AG09309 (cell line): ENCODE results near the gene EFNB1.

ENCODE experiments used
- DNase-seq: peaks from one replicate; pipeline ENCODE4 v3.0.0-alpha.2; 2010; ENCODE audit warnings: low read depth
- H3K4me3 ChIP-seq: 2 replicates; pipeline ENCODE4 v1.5.1; 2011; ENCODE audit warnings: mild to moderate bottlenecking, low read depth, low read length, moderate library complexity; ENCODE audit not compliant: control insufficient read depth
- TF ChIP-seq, protein P1 (sequence below): IDR thresholded peaks from 2 replicates; pipeline ENCODE4 v1.5.1; 2011; ENCODE audit warnings: mild to moderate bottlenecking, low read depth, low read length, inconsistent platforms; ENCODE audit not compliant: insufficient read depth, control insufficient read depth; ENCODE audit errors: missing control alignments

The EFNB1 gene

DNA sequence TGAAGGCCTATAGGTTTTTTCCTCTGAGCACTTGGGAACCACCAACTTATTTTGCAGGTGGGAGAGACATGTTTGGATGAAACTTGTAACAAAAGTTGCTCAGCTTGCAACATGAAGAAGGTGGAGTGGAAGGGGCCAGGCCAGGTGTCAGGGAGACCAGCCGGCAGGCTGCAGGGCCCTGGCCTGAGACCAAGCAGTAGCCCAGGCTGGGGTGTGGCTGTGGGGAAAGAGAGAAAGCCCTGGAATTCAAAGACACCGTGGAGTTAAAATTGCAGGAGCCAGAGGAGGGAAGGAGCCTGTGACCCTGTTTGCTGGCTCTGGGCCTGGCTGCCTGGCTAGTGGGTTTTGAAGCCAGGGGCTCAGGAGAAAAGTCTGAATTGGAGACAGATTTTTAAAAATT is 43.4 kb downstream of the EFNB1 start:
- no peak for DNase-seq
- H3K4me3 ChIP-seq, result no peak overlapping the region
- TF ChIP-seq, protein P1, sequence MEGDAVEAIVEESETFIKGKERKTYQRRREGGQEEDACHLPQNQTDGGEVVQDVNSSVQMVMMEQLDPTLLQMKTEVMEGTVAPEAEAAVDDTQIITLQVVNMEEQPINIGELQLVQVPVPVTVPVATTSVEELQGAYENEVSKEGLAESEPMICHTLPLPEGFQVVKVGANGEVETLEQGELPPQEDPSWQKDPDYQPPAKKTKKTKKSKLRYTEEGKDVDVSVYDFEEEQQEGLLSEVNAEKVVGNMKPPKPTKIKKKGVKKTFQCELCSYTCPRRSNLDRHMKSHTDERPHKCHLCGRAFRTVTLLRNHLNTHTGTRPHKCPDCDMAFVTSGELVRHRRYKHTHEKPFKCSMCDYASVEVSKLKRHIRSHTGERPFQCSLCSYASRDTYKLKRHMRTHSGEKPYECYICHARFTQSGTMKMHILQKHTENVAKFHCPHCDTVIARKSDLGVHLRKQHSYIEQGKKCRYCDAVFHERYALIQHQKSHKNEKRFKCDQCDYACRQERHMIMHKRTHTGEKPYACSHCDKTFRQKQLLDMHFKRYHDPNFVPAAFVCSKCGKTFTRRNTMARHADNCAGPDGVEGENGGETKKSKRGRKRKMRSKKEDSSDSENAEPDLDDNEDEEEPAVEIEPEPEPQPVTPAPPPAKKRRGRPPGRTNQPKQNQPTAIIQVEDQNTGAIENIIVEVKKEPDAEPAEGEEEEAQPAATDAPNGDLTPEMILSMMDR, result no peak

DNA sequence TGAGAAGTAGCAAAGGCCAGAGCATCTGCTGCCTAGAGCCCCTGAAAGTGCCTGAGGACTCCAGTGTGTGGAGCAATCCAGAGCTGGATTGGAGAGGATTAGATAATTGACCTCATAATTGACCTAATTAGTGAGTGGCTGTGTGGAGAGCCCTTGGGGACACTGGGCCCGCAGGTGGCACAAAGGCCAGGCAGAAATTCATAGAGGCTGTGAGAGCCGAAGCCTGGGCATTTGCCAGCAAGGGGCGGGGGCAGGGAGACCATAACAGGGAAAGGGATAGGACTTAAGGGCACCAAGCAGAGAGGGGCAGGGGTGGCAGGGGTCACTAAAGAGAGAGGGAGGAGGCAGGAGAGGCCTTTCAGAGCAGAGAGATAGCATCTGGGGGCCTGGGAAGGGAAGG is 45.3 kb downstream of the EFNB1 start:
- TF ChIP-seq, protein P1, result no peak
- no peak for DNase-seq
- no peak overlapping the region for H3K4me3 ChIP-seq

DNA sequence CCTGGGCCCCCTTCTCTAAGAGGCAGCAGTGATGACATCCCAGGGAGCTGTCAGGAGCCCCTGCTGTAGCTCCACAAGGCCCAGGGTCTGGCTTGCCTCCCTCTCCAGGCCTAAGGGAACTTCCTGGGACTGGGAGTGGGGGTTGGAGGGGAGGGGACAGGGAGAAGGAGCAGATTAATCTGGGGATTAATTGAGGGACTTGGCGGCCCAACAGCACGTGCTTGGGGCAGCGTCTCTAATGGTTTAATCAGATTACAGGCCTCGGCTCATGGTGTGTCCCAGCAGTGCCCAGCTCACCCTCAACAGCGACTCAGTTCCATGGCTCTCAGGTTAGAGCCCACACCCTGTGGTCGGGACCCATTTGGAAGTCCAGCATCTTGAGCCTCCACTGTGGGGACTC is 47.9 kb downstream of the EFNB1 start:
- H3K4me3 ChIP-seq, result no peak overlapping the region
- TF ChIP-seq, protein P1, result no peak
- no peak for DNase-seq

DNA sequence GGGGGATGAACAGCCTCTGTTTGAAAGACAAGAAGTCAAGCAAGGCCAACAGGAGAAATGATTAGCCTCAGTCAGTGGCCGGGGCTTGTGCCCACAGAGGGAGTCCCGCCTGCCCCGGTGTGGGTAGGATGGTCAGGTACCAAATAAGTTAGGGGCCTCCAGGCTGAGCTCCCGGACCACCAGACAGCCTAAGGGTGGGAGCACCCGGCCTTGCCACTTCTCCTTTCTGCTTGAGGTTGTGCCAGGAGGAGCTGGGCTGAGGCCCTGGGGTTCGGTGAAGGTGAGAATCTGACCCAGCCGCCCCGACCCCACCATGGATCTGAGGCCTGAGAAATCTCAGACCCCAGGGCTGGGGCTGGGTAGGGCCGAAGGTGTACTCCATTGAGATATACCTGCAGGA is 48.8 kb downstream of the EFNB1 start:
- no peak for DNase-seq
- TF ChIP-seq, protein P1, result no peak
- H3K4me3 ChIP-seq, result no peak overlapping the region

DNA sequence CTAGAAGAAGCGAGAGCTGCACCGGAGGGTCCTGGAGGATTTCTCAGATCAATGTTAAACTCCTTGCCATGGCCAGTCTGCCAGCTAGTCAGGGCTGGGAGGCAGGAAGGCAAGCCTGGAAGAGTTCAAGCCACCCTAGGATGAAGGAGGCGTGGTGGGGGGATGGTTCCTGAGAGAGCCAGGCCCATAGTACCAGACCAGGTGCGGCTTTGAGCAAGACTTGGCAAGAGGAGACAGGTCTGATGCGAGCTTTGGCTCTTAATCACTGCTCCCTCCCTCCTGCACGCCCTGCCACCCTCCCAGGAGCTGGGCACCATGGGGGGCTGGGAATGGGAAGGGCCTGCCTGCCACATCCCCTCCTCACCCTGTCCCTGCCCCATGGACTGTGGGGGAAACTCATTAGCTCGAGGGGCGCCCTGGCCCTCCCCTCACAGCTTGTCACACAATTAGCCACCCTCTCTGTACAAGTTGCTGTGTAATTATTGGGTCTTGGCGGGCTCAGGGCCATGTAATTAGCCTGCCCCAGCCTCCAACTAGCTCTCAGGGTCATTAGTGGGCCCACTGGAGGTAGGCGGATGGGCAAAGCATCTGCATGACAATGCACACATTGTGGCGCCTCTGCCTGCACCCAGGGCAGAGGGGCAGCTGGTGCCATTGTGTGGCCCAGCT is 50.3 kb downstream of the EFNB1 start:
- no peak overlapping the region for H3K4me3 ChIP-seq
- no peak for DNase-seq
- TF ChIP-seq, protein P1, result no peak

DNA sequence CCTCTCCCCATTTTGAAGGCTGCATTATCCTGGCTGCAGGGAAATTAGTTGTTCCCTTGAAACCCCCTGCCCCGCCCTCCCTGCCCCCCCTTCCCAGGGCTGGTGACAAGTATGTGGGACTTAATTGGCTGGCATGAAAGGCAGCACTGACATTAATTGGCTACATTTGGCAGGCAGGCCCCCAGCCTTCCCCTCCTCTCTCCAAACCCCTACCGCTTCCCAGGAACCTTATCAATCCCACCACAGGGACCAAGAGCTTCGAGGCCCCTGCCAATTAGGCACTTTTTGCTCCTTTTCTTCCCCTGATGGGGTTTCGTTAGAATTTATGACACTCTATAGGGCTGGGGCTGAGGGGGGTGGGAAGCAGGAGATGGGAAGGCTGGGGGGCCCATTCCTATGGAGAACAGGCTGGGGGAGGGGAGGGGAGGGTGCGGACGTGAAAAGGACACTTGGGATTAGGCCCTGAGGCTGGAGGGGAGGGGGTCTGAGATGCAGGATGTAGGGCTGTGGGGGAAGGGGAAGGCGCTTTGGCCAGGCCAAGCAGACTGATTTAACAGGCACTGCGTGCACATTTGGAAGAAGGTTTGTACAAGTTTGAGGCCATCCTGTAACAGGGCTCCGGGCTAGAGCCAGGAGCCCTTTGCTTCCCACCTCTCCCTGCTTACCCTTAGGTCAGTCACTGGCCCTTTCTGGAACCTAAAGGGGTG is 52.2 kb downstream of the EFNB1 start:
- no peak overlapping the region for H3K4me3 ChIP-seq
- TF ChIP-seq, protein P1, result no peak
- no peak for DNase-seq
